GM18951 (cell line): ENCODE measurements around the gene CDX1.

Experiments used
- POLR2A ChIP-seq: IDR thresholded peaks from 4 replicates; pipeline ENCODE4 v1.6.1; 2011; ENCODE audit warnings: mild to moderate bottlenecking; ENCODE audit not compliant: insufficient read length, insufficient read depth; ENCODE audit errors: extremely low read depth
- in situ Hi-C: fragments of 300-500 bp; cut with MboI; formaldehyde crosslinking; loops from one replicate; pipeline ENCODE4 v1.12.0; 2022; ENCODE audit warnings: low sequenced_read_pairs, mixed read lengths, inconsistent platforms; ENCODE audit not compliant: unreplicated experiment

Gene CDX1

GRCh38 chr5:150136305-150137167 is 30.0 kb upstream of the CDX1 start:
- in situ Hi-C loops: no loop called here
- no peak for TF ChIP-seq POLR2A

GRCh38 chr5:150137168-150137957 is 29.2 kb upstream of the CDX1 start:
- no peak for TF ChIP-seq POLR2A

GRCh38 chr5:150137997-150138396 is 28.6 kb upstream of the CDX1 start:
- in situ Hi-C loops: no loop called here
- TF ChIP-seq POLR2A: no peak

More at GRCh38 chr5:150137168-150137957, 29.2 kb upstream of the CDX1 start:
- in situ Hi-C loops: no loop called here

- TF ChIP-seq POLR2A: no peak
- in situ Hi-C loops: no loop called here
Measured at GRCh38 chr5:150138551-150139265, 27.9 kb upstream of the CDX1 start.

- no peak for TF ChIP-seq POLR2A
- in situ Hi-C loops: no loop called here
Measured at GRCh38 chr5:150139334-150139733, 27.2 kb upstream of the CDX1 start.

GRCh38 chr5:150140830-150141229 is 25.7 kb upstream of the CDX1 start:
- in situ Hi-C loops: no loop called here
- TF ChIP-seq POLR2A: no peak

GRCh38 chr5:150141544-150142184 is 24.9 kb upstream of the CDX1 start:
- TF ChIP-seq POLR2A: no peak
- in situ Hi-C loops: no loop called here

GRCh38 chr5:150142185-150142958 is 24.2 kb upstream of the CDX1 start:
- no peak for TF ChIP-seq POLR2A
- in situ Hi-C loops: no loop called here

- no peak for TF ChIP-seq POLR2A
- in situ Hi-C loops: no loop called here
Measured at GRCh38 chr5:150142959-150143349, 23.6 kb upstream of the CDX1 start.

- in situ Hi-C loops: no loop called here
- TF ChIP-seq POLR2A: no peak
Measured at GRCh38 chr5:150143350-150144245, 23.0 kb upstream of the CDX1 start.

- no peak for TF ChIP-seq POLR2A
- in situ Hi-C loops: no loop called here
Measured at GRCh38 chr5:150144246-150144801, 22.3 kb upstream of the CDX1 start.
